ENCODE measurements around the gene URB1. TPM values are rescaled to one million over a fixed set of nuclear protein-coding genes. Genes with fewer than 3 reads are reported as not detected.

URB1 gene
- polyA plus RNA-seq, 1 donor (not counting 4 experiments of a cell fraction or from before 2014, with no cell fraction given) = 9.0 TPM

GRCh38 chr21:32298148-32298559 lies 94.7 kb downstream of the URB1 start:
- no peak overlapping the region for H3K4me3 ChIP-seq (ENCODE audit: control insufficient read depth in 2 of 3, extremely low read depth in 1 of 3, insufficient read depth in 2 of 3, low read depth in 1 of 3, low read length in 3 of 3)
- no peaks in the 10 kb centered on the region for H3K9me1 ChIP-seq (ENCODE audit: control insufficient read depth, extremely low read depth, insufficient read depth, low read length)
- FAIRE-seq (no peak), DNase-seq (ENCODE audit: low read depth, low spot score) (no peak)
- no peak overlapping the region for H2AFZ ChIP-seq (ENCODE audit: control insufficient read depth, low read length)
- TF ChIP-seq EZH2 (IDR thresholded peaks at IDR 0.05; ENCODE audit: low read length) = no peak
- no peak for TF ChIP-seq CTCF (optimal IDR thresholded peaks at IDR 0.05 in 1 of 3, IDR thresholded peaks at IDR 0.05 in 1 of 3, conservative IDR thresholded peaks at IDR 0.05 in 1 of 3; ENCODE audit: extremely low read depth in 1 of 3, insufficient read depth in 2 of 3, low read length in 3 of 3)
- no peaks in the 10 kb centered on the region for H3K9me3 ChIP-seq (ENCODE audit: control insufficient read depth, low read depth, low read length)
- no peaks in the 10 kb centered on the region for H3K79me2 ChIP-seq (ENCODE audit: control insufficient read depth, insufficient read depth, low read length)
- H3K9ac ChIP-seq (ENCODE audit: control insufficient read depth, extremely low read depth, insufficient read depth, low read length) = no peak overlapping the region
- dilution Hi-C loops (cut with MboI; ENCODE audit: extremely low pct_ligation_motif_present, low sequenced_read_pairs) = no loop called here
- peaks cover 5 to 17% of the 10 kb centered on the region in 2 experiments for H3K36me3 ChIP-seq (ENCODE audit: control insufficient read depth in 2 of 2, extremely low read depth in 1 of 2, insufficient read depth in 2 of 2, low read length in 2 of 2)
- no peak overlapping the region for H3K27ac ChIP-seq (ENCODE audit: control insufficient read depth, insufficient read depth, low read length)
- H3K4me2 ChIP-seq (ENCODE audit: control insufficient read depth, extremely low read depth, insufficient read depth, low read depth, low read length) = no peak overlapping the region
- no peaks in the 10 kb centered on the region for H3K4me1 ChIP-seq (ENCODE audit: control insufficient read depth, extremely low read depth, insufficient read depth, low read length)
- H4K20me1 ChIP-seq (ENCODE audit: control insufficient read depth, extremely low read depth, insufficient read depth, low read length) = no peaks in the 10 kb centered on the region
- no peaks in the 10 kb centered on the region for H3K27me3 ChIP-seq (ENCODE audit: control insufficient read depth, extremely low read depth, insufficient read depth, low read length)

GRCh38 chr21:32297449-32297848 lies 95.4 kb downstream of the URB1 start:
- Histone ChIP-seq H3K4me2 (ENCODE audit: control insufficient read depth, extremely low read depth, insufficient read depth, low read depth, low read length) (no peak overlapping the region), H3K36me3 (ENCODE audit: control insufficient read depth in 2 of 2, extremely low read depth in 1 of 2, insufficient read depth in 2 of 2, low read length in 2 of 2) (peaks cover 5 to 15% of the 10 kb centered on the region in 2 experiments), H2AFZ (ENCODE audit: control insufficient read depth, low read length) (no peak overlapping the region), H3K9ac (ENCODE audit: control insufficient read depth, extremely low read depth, insufficient read depth, low read length) (no peak overlapping the region), H4K20me1 (ENCODE audit: control insufficient read depth, extremely low read depth, insufficient read depth, low read length) (no peaks in the 10 kb centered on the region), H3K27me3 (ENCODE audit: control insufficient read depth, extremely low read depth, insufficient read depth, low read length) (no peaks in the 10 kb centered on the region), H3K9me3 (ENCODE audit: control insufficient read depth, low read depth, low read length) (no peaks in the 10 kb centered on the region), H3K79me2 (ENCODE audit: control insufficient read depth, insufficient read depth, low read length) (no peaks in the 10 kb centered on the region), H3K9me1 (ENCODE audit: control insufficient read depth, extremely low read depth, insufficient read depth, low read length) (no peaks in the 10 kb centered on the region), H3K4me3 (ENCODE audit: control insufficient read depth in 2 of 3, extremely low read depth in 1 of 3, insufficient read depth in 2 of 3, low read depth in 1 of 3, low read length in 3 of 3) (no peak overlapping the region), H3K27ac (ENCODE audit: control insufficient read depth, insufficient read depth, low read length) (no peak overlapping the region), H3K4me1 (ENCODE audit: control insufficient read depth, extremely low read depth, insufficient read depth, low read length) (no peaks in the 10 kb centered on the region)
- TF ChIP-seq EZH2 (IDR thresholded peaks at IDR 0.05; ENCODE audit: low read length) (no peak), CTCF (optimal IDR thresholded peaks at IDR 0.05 in 1 of 3, IDR thresholded peaks at IDR 0.05 in 1 of 3, conservative IDR thresholded peaks at IDR 0.05 in 1 of 3; ENCODE audit: extremely low read depth in 1 of 3, insufficient read depth in 2 of 3, low read length in 3 of 3) (no peak)
- DNase-seq (ENCODE audit: low read depth, low spot score) (no peak), FAIRE-seq (no peak)
- dilution Hi-C loops (cut with MboI; ENCODE audit: extremely low pct_ligation_motif_present, low sequenced_read_pairs) = no loop called here

All from keratinocyte (primary cell).